Osteoblast (primary cell): ENCODE results near the gene CKAP4. TPM values are rescaled to one million over a fixed set of nuclear protein-coding genes. Genes with fewer than 3 reads are reported as not detected.

Experiments used
- DNase-seq: peaks from one replicate; pipeline ENCODE4 v3.0.0; 2011; ENCODE audit warnings: low spot score, mixed read lengths; ENCODE audit not compliant: insufficient read length; ENCODE audit errors: missing footprints
- H2AFZ ChIP-seq: 2 replicates; pipeline ENCODE4 v1.6.0; 2011; ENCODE audit warnings: mild to moderate bottlenecking, low read length
- H3K27ac ChIP-seq: 2 replicates; pipeline ENCODE4 v1.5.1; 2011; ENCODE audit warnings: mild to moderate bottlenecking, low read depth, low read length, moderate library complexity
- H3K27me3 ChIP-seq: 2 replicates; pipeline ENCODE4 v1.6.0; 2012; ENCODE audit warnings: mild to moderate bottlenecking, control low read depth, inconsistent platforms, low read length, moderate library complexity; ENCODE audit not compliant: insufficient read depth
- H3K36me3 ChIP-seq: 2 replicates; pipeline ENCODE4 v1.5.1; 2011; ENCODE audit warnings: mild to moderate bottlenecking, low read length, control low read depth, moderate library complexity; ENCODE audit not compliant: insufficient read depth
- H3K4me1 ChIP-seq: 2 replicates; pipeline ENCODE4 v1.5.1; 2011; ENCODE audit warnings: mild to moderate bottlenecking, low read length, control low read depth, moderate library complexity; ENCODE audit not compliant: insufficient read depth
- H3K4me2 ChIP-seq: 2 replicates; pipeline ENCODE4 v1.6.0; 2011; ENCODE audit warnings: mild to moderate bottlenecking, low read length; ENCODE audit not compliant: insufficient read depth
- H3K4me3 ChIP-seq: fragments of 200-600 bp; sonication (generic); 3 replicates; pipeline ENCODE4 v1.5.1; 2012; ENCODE audit warnings: mild to moderate bottlenecking, low read length, inconsistent platforms; ENCODE audit not compliant: insufficient read depth
- H3K79me2 ChIP-seq: 2 replicates; pipeline ENCODE4 v1.6.0; 2012; ENCODE audit warnings: mild to moderate bottlenecking, low read length, control low read depth, inconsistent platforms; ENCODE audit not compliant: insufficient read depth
- H3K9me3 ChIP-seq: 2 replicates; pipeline ENCODE4 v1.5.1; 2011; ENCODE audit warnings: low read depth, low read length, control low read depth
- H4K20me1 ChIP-seq: 2 replicates; pipeline ENCODE4 v1.6.0; 2012; ENCODE audit warnings: mild to moderate bottlenecking, low read length, control low read depth; ENCODE audit not compliant: insufficient read depth
- CTCF ChIP-seq: IDR thresholded peaks from 2 replicates; pipeline ENCODE4 v1.5.1; 2011; ENCODE audit warnings: mild to moderate bottlenecking, low read depth, low read length, moderate library complexity; ENCODE audit errors: extremely low read depth
- total RNA-seq: library from RNA; depleted of rRNA; stranded (reverse); fragments of >200 nt; gene quantifications from 2 replicates; pipeline ENCODE4 v1.2.3, GENCODE V29; 2012

CKAP4 gene
- total RNA-seq, 1 donor: 184 TPM

GRCh38 chr12:106193394-106194215 is 54.2 kb downstream of the CKAP4 start:
- Histone ChIP-seq H3K4me2 (no peak overlapping the region), H3K9me3 (no peaks in the 10 kb centered on the region), H4K20me1 (no peaks in the 10 kb centered on the region), H3K4me1 (peaks cover 9% of the 10 kb centered on the region), H2AFZ (no peak overlapping the region), H3K4me3 (no peak overlapping the region), H3K36me3 (no peaks in the 10 kb centered on the region), H3K27me3 (peaks cover 4% of the 10 kb centered on the region), H3K79me2 (no peaks in the 10 kb centered on the region), H3K27ac (no peak overlapping the region)
- peak; percentile 73 for DNase-seq
- no peak for TF ChIP-seq CTCF

GRCh38 chr12:106192659-106193393 is 55.0 kb downstream of the CKAP4 start:
- no peak for DNase-seq

GRCh38 chr12:106190581-106190980 is 57.2 kb downstream of the CKAP4 start:
- H3K27me3 ChIP-seq: peaks cover 12% of the 10 kb centered on the region
- H3K4me1 ChIP-seq: peaks cover 5% of the 10 kb centered on the region
- H3K4me2 ChIP-seq: no peak overlapping the region
- H3K9me3 ChIP-seq: no peaks in the 10 kb centered on the region
- no peaks in the 10 kb centered on the region for H4K20me1 ChIP-seq
- H3K4me3 ChIP-seq: no peak overlapping the region
- H3K79me2 ChIP-seq: no peaks in the 10 kb centered on the region
- H2AFZ ChIP-seq: no peak overlapping the region
- no peak for DNase-seq
- no peak for TF ChIP-seq CTCF
- no peaks in the 10 kb centered on the region for H3K36me3 ChIP-seq
- H3K27ac ChIP-seq: no peak overlapping the region

More at GRCh38 chr12:106192659-106193393, 55.0 kb downstream of the CKAP4 start:
- Histone ChIP-seq H3K4me3 (no peak overlapping the region), H2AFZ (no peak overlapping the region), H3K9me3 (no peaks in the 10 kb centered on the region), H3K79me2 (no peaks in the 10 kb centered on the region), H3K4me2 (no peak overlapping the region), H3K27me3 (peaks cover 4% of the 10 kb centered on the region), H3K36me3 (no peaks in the 10 kb centered on the region), H3K4me1 (peaks cover 9% of the 10 kb centered on the region), H4K20me1 (no peaks in the 10 kb centered on the region), H3K27ac (no peak overlapping the region)
- TF ChIP-seq CTCF: no peak

- no peak for TF ChIP-seq CTCF
- DNase-seq: no peak
Measured at GRCh38 chr12:106189341-106189740, 58.5 kb downstream of the CKAP4 start.

More at GRCh38 chr12:106189341-106189740, 58.5 kb downstream of the CKAP4 start:
- Histone ChIP-seq H3K4me3 (no peak overlapping the region), H3K27me3 (peaks cover 12% of the 10 kb centered on the region), H3K79me2 (no peaks in the 10 kb centered on the region), H3K4me1 (no peaks in the 10 kb centered on the region), H3K27ac (no peak overlapping the region), H3K4me2 (no peak overlapping the region), H3K36me3 (no peaks in the 10 kb centered on the region), H4K20me1 (no peaks in the 10 kb centered on the region), H2AFZ (no peak overlapping the region), H3K9me3 (no peaks in the 10 kb centered on the region)
